GM12875 (cell line): ENCODE measurements around the gene ENG.

Source experiments
- H3K4me3 ChIP-seq: one replicate; pipeline ENCODE4 v1.5.1; 2011; ENCODE audit warnings: low read depth, low read length, control low read depth
- CTCF ChIP-seq: IDR thresholded peaks from 2 replicates; pipeline ENCODE4 v1.5.1; 2011; ENCODE audit warnings: low read depth, mild to moderate bottlenecking, control low read depth, inconsistent platforms, low read length, moderate library complexity, borderline replicate concordance; ENCODE audit not compliant: insufficient read depth

Gene ENG

GRCh38 chr9:127801955-127802575 is 52.4 kb downstream of the ENG start:
- TF ChIP-seq CTCF: no peak
- H3K4me3 ChIP-seq: peak overlapping the region; percentile 11

GRCh38 chr9:127796852-127797370 is 57.5 kb downstream of the ENG start:
- TF ChIP-seq CTCF: no peak
- H3K4me3 ChIP-seq: no peak overlapping the region

- H3K4me3 ChIP-seq: no peak overlapping the region
Observed at GRCh38 chr9:127796225-127796813, 58.1 kb downstream of the ENG start.

GRCh38 chr9:127794001-127794791 is 60.3 kb downstream of the ENG start:
- TF ChIP-seq CTCF: no peak
- no peak overlapping the region for H3K4me3 ChIP-seq

More at GRCh38 chr9:127796225-127796813, 58.1 kb downstream of the ENG start:
- no peak for TF ChIP-seq CTCF

GRCh38 chr9:127793093-127793708 is 61.3 kb downstream of the ENG start:
- no peak for TF ChIP-seq CTCF
- no peak overlapping the region for H3K4me3 ChIP-seq

- no peak overlapping the region for H3K4me3 ChIP-seq
- TF ChIP-seq CTCF: no peak
Observed at GRCh38 chr9:127792417-127793031, 61.9 kb downstream of the ENG start.
